Adrenal gland (tissue), 5 donors: ENCODE data around the gene NCK2.

Source experiments
- POLR2A ChIP-seq, 2 donors: fragments of 450-650 bp; IDR thresholded peaks; one replicate each; pipeline ENCODE4 v1.6.1; 2017; ENCODE audit warnings: antibody characterized with exemption in 2 of 2, mild to moderate bottlenecking in 2 of 2, moderate library complexity in 1 of 2
- TF ChIP-seq, protein P1 (sequence below), 6 experiments: fragments of 450-650 bp in 4 of 6; fragments of 200-600 bp in 2 of 6; sonication (generic) in 1 of 6; IDR thresholded peaks; 1 replicate in 5 of 6; 2 replicates in 1 of 6; pipeline versions ENCODE4 v1.5.1 to v1.8.0; 2016 to 2021; ENCODE audit warnings: antibody characterized with exemption in 6 of 6, mild to moderate bottlenecking in 2 of 6, moderate library complexity in 1 of 6
- donor health status: DM: no; HTN: no; CAD: no.

- TF ChIP-seq, protein P1, sequence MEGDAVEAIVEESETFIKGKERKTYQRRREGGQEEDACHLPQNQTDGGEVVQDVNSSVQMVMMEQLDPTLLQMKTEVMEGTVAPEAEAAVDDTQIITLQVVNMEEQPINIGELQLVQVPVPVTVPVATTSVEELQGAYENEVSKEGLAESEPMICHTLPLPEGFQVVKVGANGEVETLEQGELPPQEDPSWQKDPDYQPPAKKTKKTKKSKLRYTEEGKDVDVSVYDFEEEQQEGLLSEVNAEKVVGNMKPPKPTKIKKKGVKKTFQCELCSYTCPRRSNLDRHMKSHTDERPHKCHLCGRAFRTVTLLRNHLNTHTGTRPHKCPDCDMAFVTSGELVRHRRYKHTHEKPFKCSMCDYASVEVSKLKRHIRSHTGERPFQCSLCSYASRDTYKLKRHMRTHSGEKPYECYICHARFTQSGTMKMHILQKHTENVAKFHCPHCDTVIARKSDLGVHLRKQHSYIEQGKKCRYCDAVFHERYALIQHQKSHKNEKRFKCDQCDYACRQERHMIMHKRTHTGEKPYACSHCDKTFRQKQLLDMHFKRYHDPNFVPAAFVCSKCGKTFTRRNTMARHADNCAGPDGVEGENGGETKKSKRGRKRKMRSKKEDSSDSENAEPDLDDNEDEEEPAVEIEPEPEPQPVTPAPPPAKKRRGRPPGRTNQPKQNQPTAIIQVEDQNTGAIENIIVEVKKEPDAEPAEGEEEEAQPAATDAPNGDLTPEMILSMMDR (IDR thresholded peaks at IDR 0.05): no peak
- no peak for TF ChIP-seq POLR2A (IDR thresholded peaks at IDR 0.05)
Observed at GRCh38 chr2:105924932-105925331, 180.2 kb downstream of the NCK2 start.
